Left ventricle myocardium inferior (tissue), 1 donor: ENCODE results near the gene NECTIN4. TPM values are rescaled to one million over a fixed set of nuclear protein-coding genes. Genes with fewer than 3 reads are reported as not detected.

ENCODE experiments used
- DNase-seq: peaks from one replicate; pipeline ENCODE4 v3.0.0-alpha.2; 2020
- H3K27ac ChIP-seq: fragments of 200-600 bp; replicated peaks from 2 replicates; pipeline ENCODE4 v1.8.0; 2021
- H3K27me3 ChIP-seq: fragments of 200-600 bp; 2 replicates; pipeline ENCODE4 v1.8.0; 2021; ENCODE audit warnings: low read depth
- H3K36me3 ChIP-seq: fragments of 200-600 bp; 2 replicates; pipeline ENCODE4 v1.8.0; 2021
- H3K4me1 ChIP-seq: fragments of 200-600 bp; 2 replicates; pipeline ENCODE4 v1.8.0; 2021
- H3K4me3 ChIP-seq: fragments of 200-600 bp; 2 replicates; pipeline ENCODE4 v1.8.0; 2021; ENCODE audit warnings: mild to moderate bottlenecking, moderate library complexity
- H3K9me3 ChIP-seq: fragments of 200-600 bp; replicated peaks from 2 replicates; pipeline ENCODE4 v1.8.0; 2021
- intact Hi-C: fragments of 100-400 bp; cut with micrococcal nuclease; formaldehyde crosslinking; loops from one replicate; pipeline ENCODE4 v1.11.0; 2022
- total RNA-seq: library from RNA; stranded (reverse); fragmentation: NEBNext Ultra II Directional; extraction: Animal tissue kit (Norgen Biotek cat#: 25700); gene quantifications from one replicate; pipeline ENCODE4 v1.2.1, GENCODE V29; 2021
- TF ChIP-seq, protein P1 (sequence below): fragments of 200-600 bp; IDR thresholded peaks from 2 replicates; pipeline ENCODE4 v1.8.0; 2021; ENCODE audit warnings: antibody characterized with exemption, mild to moderate bottlenecking, borderline replicate concordance
- donor health status: DM: no; HTN: yes; CAD: no; lungs with severe emphysema.

The NECTIN4 gene
- total RNA-seq, 1 donor from 2014 or later: not detected

DNA sequence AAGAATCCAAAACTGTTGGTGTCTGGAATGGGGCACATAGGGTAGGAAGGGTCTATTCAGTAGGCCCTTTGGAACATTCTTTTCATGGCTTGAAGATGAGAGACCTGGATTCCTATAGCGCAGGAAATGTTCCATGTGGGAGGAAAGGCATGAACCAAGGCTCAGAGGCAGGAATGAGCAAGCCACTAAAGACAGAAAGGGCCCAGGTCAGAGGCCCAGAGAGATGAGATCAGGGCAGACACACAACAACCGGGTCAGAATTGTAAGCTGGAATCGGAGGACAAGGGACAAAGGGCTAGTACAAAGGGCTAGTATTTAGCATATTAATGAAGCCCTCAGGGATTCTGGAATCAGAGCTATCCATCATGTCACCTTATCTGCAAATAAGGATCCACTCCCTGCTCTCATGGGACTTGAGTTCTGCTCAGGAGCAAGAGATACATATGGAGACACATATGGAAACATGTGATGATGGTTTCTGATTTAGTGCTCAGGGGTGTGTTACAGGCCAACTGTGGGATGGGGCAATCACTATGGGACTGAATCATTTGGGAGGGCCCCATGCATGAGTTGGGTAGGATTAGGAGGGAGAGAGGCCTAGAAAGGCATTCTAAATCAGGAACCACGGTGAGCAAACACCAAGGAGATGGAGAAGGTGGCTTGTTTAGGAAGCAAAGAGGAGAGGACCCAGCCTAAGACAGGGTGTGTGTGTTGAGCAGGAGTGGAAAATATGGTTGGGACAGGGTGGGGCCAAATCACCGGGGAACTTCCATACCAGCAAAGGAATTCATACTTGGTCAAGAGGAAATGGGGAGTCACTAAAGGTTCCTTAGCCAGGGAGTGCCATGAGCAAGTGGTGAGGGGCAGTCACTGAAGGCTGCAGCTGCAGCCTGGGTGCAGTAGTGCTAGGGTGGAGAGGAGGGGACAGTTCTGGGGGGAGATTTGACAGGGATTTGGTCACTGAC is 8.6 kb downstream of the NECTIN4 start:
- no peaks in the 10 kb centered on the region for H3K9me3 ChIP-seq
- no peak for DNase-seq
- no peak overlapping the region for H3K4me3 ChIP-seq
- no peaks in the 10 kb centered on the region for H3K4me1 ChIP-seq
- intact Hi-C loops: no loop called here
- H3K27ac ChIP-seq: no peak overlapping the region
- TF ChIP-seq, protein P1, sequence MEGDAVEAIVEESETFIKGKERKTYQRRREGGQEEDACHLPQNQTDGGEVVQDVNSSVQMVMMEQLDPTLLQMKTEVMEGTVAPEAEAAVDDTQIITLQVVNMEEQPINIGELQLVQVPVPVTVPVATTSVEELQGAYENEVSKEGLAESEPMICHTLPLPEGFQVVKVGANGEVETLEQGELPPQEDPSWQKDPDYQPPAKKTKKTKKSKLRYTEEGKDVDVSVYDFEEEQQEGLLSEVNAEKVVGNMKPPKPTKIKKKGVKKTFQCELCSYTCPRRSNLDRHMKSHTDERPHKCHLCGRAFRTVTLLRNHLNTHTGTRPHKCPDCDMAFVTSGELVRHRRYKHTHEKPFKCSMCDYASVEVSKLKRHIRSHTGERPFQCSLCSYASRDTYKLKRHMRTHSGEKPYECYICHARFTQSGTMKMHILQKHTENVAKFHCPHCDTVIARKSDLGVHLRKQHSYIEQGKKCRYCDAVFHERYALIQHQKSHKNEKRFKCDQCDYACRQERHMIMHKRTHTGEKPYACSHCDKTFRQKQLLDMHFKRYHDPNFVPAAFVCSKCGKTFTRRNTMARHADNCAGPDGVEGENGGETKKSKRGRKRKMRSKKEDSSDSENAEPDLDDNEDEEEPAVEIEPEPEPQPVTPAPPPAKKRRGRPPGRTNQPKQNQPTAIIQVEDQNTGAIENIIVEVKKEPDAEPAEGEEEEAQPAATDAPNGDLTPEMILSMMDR: no peak
- H3K27me3 ChIP-seq: peaks cover 23% of the 10 kb centered on the region
- H3K36me3 ChIP-seq: no peaks in the 10 kb centered on the region

DNA sequence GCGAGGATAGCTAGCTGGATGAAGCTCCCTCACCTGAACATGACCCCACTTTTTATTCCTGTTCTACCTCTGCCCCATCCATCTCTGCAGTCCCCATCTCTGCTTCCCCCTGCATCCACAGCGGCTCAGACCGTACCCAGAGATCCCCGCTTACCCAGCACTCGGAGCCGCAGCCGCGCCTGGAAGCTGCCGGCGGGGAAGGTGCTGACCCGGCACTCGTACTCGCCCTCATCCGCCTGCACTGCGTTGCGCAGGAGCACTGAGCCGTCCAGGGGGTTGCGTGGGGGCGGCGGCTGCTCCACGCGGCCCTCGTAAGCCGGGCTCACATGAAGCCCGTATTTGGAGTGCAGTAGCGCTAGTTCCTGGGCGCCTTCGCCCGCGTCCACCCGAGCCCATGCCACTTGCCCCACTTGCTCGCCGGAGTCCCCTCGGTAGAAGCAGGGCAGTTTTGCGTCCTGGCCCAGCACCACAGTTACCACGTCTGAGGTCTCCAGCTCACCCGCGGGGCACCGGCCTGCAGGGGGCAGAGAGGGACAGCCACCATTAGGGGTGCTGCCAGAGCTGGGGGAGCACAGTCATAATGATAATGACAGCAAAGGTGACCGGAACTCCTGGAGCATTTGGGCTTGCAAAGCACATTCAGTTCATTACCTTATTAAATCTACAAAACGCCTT is 9.8 kb downstream of the NECTIN4 start:
- Histone ChIP-seq H3K36me3 (no peaks in the 10 kb centered on the region), H3K9me3 (no peaks in the 10 kb centered on the region), H3K4me1 (no peaks in the 10 kb centered on the region), H3K4me3 (no peak overlapping the region), H3K27ac (no peak overlapping the region), H3K27me3 (peaks cover 23% of the 10 kb centered on the region)
- intact Hi-C loops: no loop called here
- no peak for DNase-seq
- TF ChIP-seq, protein P1: no peak

DNA sequence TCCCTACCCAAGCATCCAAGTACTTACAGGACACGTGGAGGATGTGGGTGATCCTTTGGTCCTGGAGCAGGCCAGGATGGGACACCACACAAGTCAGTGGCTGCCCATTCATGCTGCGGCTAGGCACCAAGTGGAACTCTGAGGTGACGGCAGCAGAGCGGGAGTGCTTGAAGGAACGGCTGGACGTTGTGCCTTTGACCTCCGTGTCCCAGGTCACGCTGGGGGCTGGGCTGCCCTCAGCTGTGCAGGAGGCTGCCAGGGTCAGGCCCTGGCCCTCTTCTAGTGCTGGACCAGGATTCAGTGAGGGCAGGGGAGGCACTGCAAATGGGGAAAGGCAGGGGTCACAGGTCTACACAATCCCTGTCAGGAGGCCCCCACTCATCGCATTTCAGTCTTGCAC is 11.9 kb downstream of the NECTIN4 start:
- intact Hi-C loops: no loop called here
- Histone ChIP-seq H3K27ac (no peak overlapping the region), H3K9me3 (no peaks in the 10 kb centered on the region), H3K4me3 (no peak overlapping the region), H3K27me3 (peaks cover 23% of the 10 kb centered on the region), H3K4me1 (no peaks in the 10 kb centered on the region), H3K36me3 (no peaks in the 10 kb centered on the region)
- TF ChIP-seq, protein P1: no peak
- no peak for DNase-seq

DNA sequence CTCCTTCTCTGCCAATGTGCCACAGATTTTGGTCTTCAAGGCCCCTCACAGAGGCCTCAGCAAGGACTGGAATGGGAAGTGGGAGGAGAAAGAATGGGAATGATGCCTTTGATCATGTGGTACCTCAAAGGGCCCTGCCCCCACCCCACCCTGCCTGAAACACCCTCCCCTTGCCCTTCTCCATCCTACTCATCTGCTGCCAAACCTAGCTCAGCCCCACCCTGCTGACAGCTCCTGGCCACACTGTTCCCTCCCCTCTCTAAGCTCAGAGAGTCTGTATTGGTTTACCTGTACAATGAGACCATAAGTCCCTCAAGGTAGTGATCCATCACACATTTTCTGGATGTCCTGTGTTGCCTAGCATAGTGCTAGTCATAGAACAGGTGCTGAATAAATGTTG is 12.9 kb downstream of the NECTIN4 start:
- H3K27me3 ChIP-seq: peaks cover 23% of the 10 kb centered on the region
- H3K4me3 ChIP-seq: no peak overlapping the region
- TF ChIP-seq, protein P1: no peak
- intact Hi-C loops: no loop called here
- no peaks in the 10 kb centered on the region for H3K9me3 ChIP-seq
- H3K4me1 ChIP-seq: no peaks in the 10 kb centered on the region
- no peak overlapping the region for H3K27ac ChIP-seq
- DNase-seq: no peak
- no peaks in the 10 kb centered on the region for H3K36me3 ChIP-seq

DNA sequence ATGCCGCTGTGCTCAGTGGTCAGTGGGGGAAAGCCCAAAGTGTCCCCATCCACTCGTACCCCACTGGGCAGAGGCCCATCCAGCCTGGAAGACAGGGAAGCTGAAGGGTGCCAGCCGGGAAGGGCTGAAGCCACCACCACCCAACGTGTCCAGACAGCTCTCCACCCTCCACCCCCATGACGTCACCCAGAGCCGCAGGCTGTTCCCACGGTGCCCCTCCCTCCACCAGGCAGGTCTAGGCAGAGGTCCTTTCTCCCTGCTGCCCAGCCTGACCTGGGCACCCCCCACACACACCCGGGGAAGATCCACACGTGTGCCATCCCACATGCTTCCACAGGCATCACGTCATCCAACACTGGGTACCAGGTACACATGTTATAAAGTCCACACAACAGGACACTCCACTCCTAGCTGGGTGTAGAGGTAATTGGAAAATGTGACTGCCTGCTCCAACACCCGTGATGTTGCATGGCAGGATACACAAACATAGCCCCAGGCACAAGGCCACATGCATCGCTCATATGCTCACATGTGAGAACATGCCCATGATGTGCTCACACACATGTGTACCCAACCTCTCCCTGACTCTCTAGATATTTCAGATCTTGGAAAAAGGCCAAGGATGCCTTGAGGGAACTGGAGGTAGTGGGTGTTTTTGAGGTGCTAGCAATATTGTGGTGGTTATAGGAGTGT is 14.5 kb downstream of the NECTIN4 start:
- intact Hi-C loops: no loop called here
- Histone ChIP-seq H3K27me3 (peaks cover 20% of the 10 kb centered on the region), H3K27ac (no peak overlapping the region), H3K4me1 (no peaks in the 10 kb centered on the region), H3K4me3 (no peak overlapping the region), H3K36me3 (no peaks in the 10 kb centered on the region), H3K9me3 (no peaks in the 10 kb centered on the region)
- no peak for DNase-seq
- TF ChIP-seq, protein P1: no peak
